LNCAP (cell line): ENCODE data around the gene EDAR.

Experiments
- CTCF ChIP-seq: fragments of 450-650 bp; IDR thresholded peaks from 2 replicates; pipeline ENCODE4 v1.5.1; 2017; ENCODE audit warnings: mild to moderate bottlenecking

Gene EDAR

GRCh38 chr2:108998911-108999310 is 9.9 kb upstream of the EDAR start:
- TF ChIP-seq CTCF, result no peak

DNA sequence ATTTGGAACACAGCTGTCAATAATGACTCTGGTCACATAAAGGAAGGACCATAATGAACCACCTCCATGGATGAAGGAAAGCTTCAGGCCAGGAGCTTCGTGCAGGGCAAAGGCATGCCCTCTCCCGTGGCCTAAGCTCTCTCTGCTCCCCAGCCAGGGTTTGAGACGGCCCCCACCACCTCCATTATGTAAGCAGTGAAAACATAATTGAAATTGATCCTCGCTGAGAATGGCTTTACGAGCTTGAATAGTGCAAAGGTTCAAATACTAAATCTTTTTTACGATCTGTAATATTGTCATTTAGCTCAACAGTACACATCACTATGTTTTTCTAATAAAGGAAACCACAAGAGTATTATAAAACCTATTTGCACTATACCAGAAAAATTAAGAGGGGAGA is 5.2 kb upstream of the EDAR start:
- TF ChIP-seq CTCF, result no peak

DNA sequence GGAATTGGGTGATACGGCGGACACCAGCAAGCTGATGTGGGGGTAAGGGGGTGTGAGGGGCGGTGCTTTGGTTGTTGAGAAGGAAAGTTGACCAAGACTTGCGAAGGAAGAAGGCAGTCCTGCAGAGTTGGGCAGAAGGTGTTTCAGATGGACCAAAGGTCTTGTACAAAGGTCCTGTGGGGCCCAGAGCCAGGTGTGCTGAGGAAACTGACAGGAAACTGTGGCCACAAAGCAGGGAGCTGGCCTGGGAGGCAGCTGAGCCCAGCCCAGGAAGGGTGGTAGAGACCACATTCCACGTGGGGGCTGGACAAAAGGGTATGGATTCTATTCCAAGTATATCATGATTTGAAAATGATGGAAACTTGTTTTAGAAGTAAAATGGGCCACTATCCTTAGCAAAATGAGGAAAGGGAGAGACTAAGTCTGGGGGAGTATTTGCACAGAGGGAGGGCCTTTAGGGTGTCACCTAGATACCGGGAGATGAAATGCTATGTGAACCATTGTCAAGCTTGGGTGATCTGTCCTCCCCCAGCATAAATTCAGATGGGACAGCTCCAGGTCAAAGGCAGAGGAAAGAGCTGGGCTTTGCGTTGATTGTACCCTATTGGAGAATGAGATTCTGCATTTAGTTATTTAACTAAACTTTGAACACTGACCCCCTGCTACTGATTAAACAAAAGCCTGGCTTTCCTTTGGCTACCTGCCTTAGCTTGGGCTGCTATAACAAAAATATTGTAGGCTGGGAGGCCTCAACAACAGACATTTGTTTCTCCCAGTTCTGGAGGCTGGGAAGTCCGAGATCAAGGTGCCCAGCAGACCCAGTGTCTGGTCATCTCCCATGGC is 4.3 kb upstream of the EDAR start:
- TF ChIP-seq CTCF, result no peak

GRCh38 chr2:108988076-108988795 is 784 bp downstream of the EDAR start:
- no peak for TF ChIP-seq CTCF

- no peak for TF ChIP-seq CTCF
Measured at GRCh38 chr2:108986916-108987510, 2.0 kb downstream of the EDAR start.

DNA sequence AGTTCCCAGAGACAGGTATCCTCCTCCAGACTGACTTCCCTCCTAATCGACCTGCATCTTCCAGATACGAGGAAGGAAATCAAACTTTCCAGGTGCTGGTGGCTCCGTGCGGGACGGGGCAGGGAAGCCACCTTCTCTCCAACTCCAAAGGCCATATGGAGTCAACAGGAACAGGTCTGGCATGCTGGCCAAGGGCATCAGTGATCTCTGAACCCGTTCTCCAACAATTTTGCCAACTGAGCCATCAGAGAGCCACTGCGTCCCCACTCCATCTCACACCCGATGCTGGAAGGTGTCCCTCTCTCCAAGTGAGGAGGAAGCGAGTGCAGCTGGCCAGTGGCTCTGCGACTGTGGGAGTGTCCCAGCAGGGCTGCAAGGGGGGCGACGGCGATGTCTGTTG is 5.4 kb downstream of the EDAR start:
- TF ChIP-seq CTCF, result no peak

GRCh38 chr2:108983061-108983460 is 6.0 kb downstream of the EDAR start:
- TF ChIP-seq CTCF, result no peak
